ENCODE measurements around the gene ATP1A4. TPM values are rescaled to one million over a fixed set of nuclear protein-coding genes. Genes with fewer than 3 reads are reported as not detected.

Gene ATP1A4
- total and polyA plus RNA-seq, 4 donors = not detected

GRCh38 chr1:160216301-160216700 lies 64.9 kb downstream of the ATP1A4 start:
- no peak for TF ChIP-seq HNF4G (IDR thresholded peaks at IDR 0.05)
- no peak for TF ChIP-seq ATF3 (IDR thresholded peaks at IDR 0.05)
- no peak for TF ChIP-seq FOXA2 (IDR thresholded peaks at IDR 0.05)
- TF ChIP-seq MAX (IDR thresholded peaks at IDR 0.05) = no peak
- TF ChIP-seq SP1 (IDR thresholded peaks at IDR 0.05) = no peak
- no peak for TF ChIP-seq NR2F2 (IDR thresholded peaks at IDR 0.05)
- no peak for TF ChIP-seq YY1 (IDR thresholded peaks at IDR 0.05)
- no peak for TF ChIP-seq RXRA (IDR thresholded peaks at IDR 0.05)
- TF ChIP-seq FOXA1 (IDR thresholded peaks at IDR 0.05) = no peak
- no peak for TF ChIP-seq EGR1 (IDR thresholded peaks at IDR 0.05; ENCODE audit: low read depth in 2 of 2)
- no peak for TF ChIP-seq REST (IDR thresholded peaks at IDR 0.05)
- no peak for TF ChIP-seq ZBTB33 (IDR thresholded peaks at IDR 0.05)
- no peak for TF ChIP-seq GABPA (IDR thresholded peaks at IDR 0.05 in 1 of 2, conservative IDR thresholded peaks at IDR 0.05 in 1 of 2)
- TF ChIP-seq HNF4A (conservative IDR thresholded peaks at IDR 0.05) = no peak
- no peak for TF ChIP-seq JUND (IDR thresholded peaks at IDR 0.05)
- no peak for TF ChIP-seq RAD21 (IDR thresholded peaks at IDR 0.05)
- no peak for TF ChIP-seq CTCF (IDR thresholded peaks at IDR 0.05; ENCODE audit: low read depth, low read length, missing input control)
- Histone ChIP-seq H3K27ac (ENCODE audit: low read depth in 1 of 2, low read length in 2 of 2) (no peak overlapping the region), H3K27me3 (ENCODE audit: control insufficient read depth in 4 of 4, insufficient read depth in 4 of 4, low read length in 3 of 4) (no peaks in the 10 kb centered on the region), H3K4me3 (ENCODE audit: low read depth in 1 of 3, low read length in 3 of 3) (no peak overlapping the region), H3K9ac (ENCODE audit: low read depth in 1 of 2, low read length in 2 of 2) (no peak overlapping the region), H3K9me3 (ENCODE audit: control insufficient read depth in 4 of 4, low read length in 3 of 4) (no peaks in the 10 kb centered on the region), H3K4me1 (ENCODE audit: control insufficient read depth in 4 of 4, insufficient read depth in 4 of 4, low read length in 3 of 4) (peaks cover 0 to 20% (median 13%) of the 10 kb centered on the region in 4 donors), H3K36me3 (ENCODE audit: control insufficient read depth in 4 of 4, insufficient read depth in 3 of 4, low read depth in 1 of 4, low read length in 3 of 4) (peaks cover 17 to 83% (median 58%) of the 10 kb centered on the region in 4 donors)
- no peak for DNase-seq (ENCODE audit: low spot score)
